Measurements from ENCODE around the gene TMEM59L. TPM values are rescaled to one million over a fixed set of nuclear protein-coding genes. Genes with fewer than 3 reads are reported as not detected.

TMEM59L gene
- total and polyA plus RNA-seq, 4 donors = 0.08 to 0.15 (median 0.08) TPM; not detected in 1

DNA sequence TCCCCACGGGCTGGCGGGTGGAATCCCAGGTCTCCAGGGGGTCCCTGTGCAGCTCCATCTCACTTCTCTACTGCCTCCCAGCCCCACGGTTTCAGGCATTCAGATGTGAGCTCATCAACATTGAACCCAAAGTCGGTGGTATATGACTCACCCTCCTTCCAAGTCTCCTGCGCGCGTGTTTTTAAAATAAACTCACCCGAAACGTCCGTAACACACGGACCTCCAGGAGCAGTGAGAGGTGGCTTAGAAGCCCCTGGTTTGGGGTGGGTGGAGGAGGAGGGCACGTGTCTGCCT lies 56.8 kb downstream of the TMEM59L start:
- no peaks in the 10 kb centered on the region for H3K27me3 ChIP-seq (ENCODE audit: control insufficient read depth in 4 of 4, insufficient read depth in 4 of 4, low read length in 3 of 4)
- TF ChIP-seq RAD21 (IDR thresholded peaks at IDR 0.05) = no peak
- TF ChIP-seq YY1 (IDR thresholded peaks at IDR 0.05) = no peak
- TF ChIP-seq GABPA (IDR thresholded peaks at IDR 0.05 in 1 of 2, conservative IDR thresholded peaks at IDR 0.05 in 1 of 2) = no peak
- TF ChIP-seq NR2F2 (IDR thresholded peaks at IDR 0.05) = no peak
- no peak overlapping the region for H3K27ac ChIP-seq (ENCODE audit: low read depth in 1 of 2, low read length in 2 of 2)
- no peak overlapping the region for H3K4me3 ChIP-seq (ENCODE audit: low read depth in 1 of 3, low read length in 3 of 3)
- no peak for DNase-seq (ENCODE audit: low spot score)
- no peak overlapping the region for H3K9ac ChIP-seq (ENCODE audit: low read depth in 1 of 2, low read length in 2 of 2)
- peaks cover 0 to 23% (median 10%) of the 10 kb centered on the region in 4 donors for H3K36me3 ChIP-seq (ENCODE audit: control insufficient read depth in 4 of 4, insufficient read depth in 3 of 4, low read depth in 1 of 4, low read length in 3 of 4)
- WGBS = 95% methylated on average over 12 of the region's 12 CpGs
- no peaks in the 10 kb centered on the region for H3K9me3 ChIP-seq (ENCODE audit: control insufficient read depth in 4 of 4, low read length in 3 of 4)
- H3K4me1 ChIP-seq (ENCODE audit: control insufficient read depth in 4 of 4, insufficient read depth in 4 of 4, low read length in 3 of 4) = no peaks in the 10 kb centered on the region

DNA sequence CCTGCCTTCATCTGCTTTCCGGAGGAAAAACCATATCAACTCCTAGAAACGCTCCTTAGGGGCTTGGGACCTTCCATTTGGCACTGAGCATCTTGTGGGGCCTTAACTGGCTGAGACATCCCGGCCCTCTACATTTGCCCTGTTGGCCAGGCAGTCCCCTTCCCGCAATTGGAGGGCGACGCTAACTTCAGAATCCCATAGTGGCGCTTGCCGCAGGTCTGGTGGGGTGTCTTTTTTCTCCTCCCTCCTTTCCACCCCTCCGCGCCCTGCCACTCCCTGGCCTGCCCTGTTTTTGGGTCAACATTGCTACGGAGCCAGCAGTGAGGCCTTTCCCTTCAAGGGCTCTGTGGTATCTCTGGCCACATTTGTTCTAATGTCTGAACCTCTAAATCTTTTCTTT lies 57.2 kb downstream of the TMEM59L start:
- no peak for DNase-seq (ENCODE audit: low spot score)
- no peak for TF ChIP-seq RAD21 (IDR thresholded peaks at IDR 0.05)
- Histone ChIP-seq H3K4me1 (ENCODE audit: control insufficient read depth in 4 of 4, insufficient read depth in 4 of 4, low read length in 3 of 4) (no peaks in the 10 kb centered on the region), H3K36me3 (ENCODE audit: control insufficient read depth in 4 of 4, insufficient read depth in 3 of 4, low read depth in 1 of 4, low read length in 3 of 4) (peaks cover 0 to 23% (median 10%) of the 10 kb centered on the region in 4 donors), H3K9me3 (ENCODE audit: control insufficient read depth in 4 of 4, low read length in 3 of 4) (no peaks in the 10 kb centered on the region), H3K4me3 (ENCODE audit: low read depth in 1 of 3, low read length in 3 of 3) (no peak overlapping the region), H3K9ac (ENCODE audit: low read depth in 1 of 2, low read length in 2 of 2) (no peak overlapping the region), H3K27ac (ENCODE audit: low read depth in 1 of 2, low read length in 2 of 2) (no peak overlapping the region), H3K27me3 (ENCODE audit: control insufficient read depth in 4 of 4, insufficient read depth in 4 of 4, low read length in 3 of 4) (no peaks in the 10 kb centered on the region)
- WGBS = 92% methylated on average over 11 of the region's 11 CpGs

DNA sequence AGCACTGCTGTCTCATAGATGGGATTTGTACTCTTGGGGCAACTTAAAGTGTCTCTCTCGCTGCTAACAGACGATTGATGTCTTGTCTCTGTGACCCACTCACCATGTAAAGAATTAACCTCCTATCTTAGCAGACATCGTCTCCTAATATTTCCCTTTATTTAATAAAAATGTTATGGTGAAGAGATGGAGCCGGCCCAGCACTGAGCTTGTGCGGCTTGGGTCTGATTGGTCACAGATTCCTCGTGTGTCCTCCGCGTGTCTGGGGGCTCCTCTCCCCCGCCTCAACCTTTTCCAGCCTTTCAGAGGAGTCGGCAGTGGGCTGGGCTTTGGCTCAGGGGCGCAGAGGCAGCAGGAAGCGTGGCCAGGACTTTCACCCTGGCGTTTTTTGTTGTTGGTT lies 57.6 kb downstream of the TMEM59L start:
- Histone ChIP-seq H3K27me3 (ENCODE audit: control insufficient read depth in 4 of 4, insufficient read depth in 4 of 4, low read length in 3 of 4) (no peaks in the 10 kb centered on the region), H3K27ac (ENCODE audit: low read depth in 1 of 2, low read length in 2 of 2) (no peak overlapping the region), H3K36me3 (ENCODE audit: control insufficient read depth in 4 of 4, insufficient read depth in 3 of 4, low read depth in 1 of 4, low read length in 3 of 4) (peaks cover 0 to 23% (median 10%) of the 10 kb centered on the region in 4 donors), H3K9me3 (ENCODE audit: control insufficient read depth in 4 of 4, low read length in 3 of 4) (no peaks in the 10 kb centered on the region), H3K9ac (ENCODE audit: low read depth in 1 of 2, low read length in 2 of 2) (no peak overlapping the region), H3K4me1 (ENCODE audit: control insufficient read depth in 4 of 4, insufficient read depth in 4 of 4, low read length in 3 of 4) (no peaks in the 10 kb centered on the region), H3K4me3 (ENCODE audit: low read depth in 1 of 3, low read length in 3 of 3) (no peak overlapping the region)
- DNase-seq (ENCODE audit: low spot score) = no peak
- TF ChIP-seq, protein P1, sequence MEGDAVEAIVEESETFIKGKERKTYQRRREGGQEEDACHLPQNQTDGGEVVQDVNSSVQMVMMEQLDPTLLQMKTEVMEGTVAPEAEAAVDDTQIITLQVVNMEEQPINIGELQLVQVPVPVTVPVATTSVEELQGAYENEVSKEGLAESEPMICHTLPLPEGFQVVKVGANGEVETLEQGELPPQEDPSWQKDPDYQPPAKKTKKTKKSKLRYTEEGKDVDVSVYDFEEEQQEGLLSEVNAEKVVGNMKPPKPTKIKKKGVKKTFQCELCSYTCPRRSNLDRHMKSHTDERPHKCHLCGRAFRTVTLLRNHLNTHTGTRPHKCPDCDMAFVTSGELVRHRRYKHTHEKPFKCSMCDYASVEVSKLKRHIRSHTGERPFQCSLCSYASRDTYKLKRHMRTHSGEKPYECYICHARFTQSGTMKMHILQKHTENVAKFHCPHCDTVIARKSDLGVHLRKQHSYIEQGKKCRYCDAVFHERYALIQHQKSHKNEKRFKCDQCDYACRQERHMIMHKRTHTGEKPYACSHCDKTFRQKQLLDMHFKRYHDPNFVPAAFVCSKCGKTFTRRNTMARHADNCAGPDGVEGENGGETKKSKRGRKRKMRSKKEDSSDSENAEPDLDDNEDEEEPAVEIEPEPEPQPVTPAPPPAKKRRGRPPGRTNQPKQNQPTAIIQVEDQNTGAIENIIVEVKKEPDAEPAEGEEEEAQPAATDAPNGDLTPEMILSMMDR (IDR thresholded peaks at IDR 0.05; ENCODE audit: low read depth, low read length, missing input control) = no peak
- TF ChIP-seq HNF4G (IDR thresholded peaks at IDR 0.05) (no peak), RXRA (IDR thresholded peaks at IDR 0.05) (no peak), NR2F2 (IDR thresholded peaks at IDR 0.05) (no peak), FOXA2 (IDR thresholded peaks at IDR 0.05) (no peak), GABPA (IDR thresholded peaks at IDR 0.05 in 1 of 2, conservative IDR thresholded peaks at IDR 0.05 in 1 of 2) (no peak), FOXA1 (IDR thresholded peaks at IDR 0.05) (no peak), TAF1 (conservative IDR thresholded peaks at IDR 0.05) (no peak), HNF4A (conservative IDR thresholded peaks at IDR 0.05) (no peak), JUND (IDR thresholded peaks at IDR 0.05) (no peak), SP1 (IDR thresholded peaks at IDR 0.05) (no peak), EGR1 (IDR thresholded peaks at IDR 0.05; ENCODE audit: low read depth in 2 of 2) (no peak), RAD21 (IDR thresholded peaks at IDR 0.05) (no peak), YY1 (IDR thresholded peaks at IDR 0.05) (no peak)
- TF ChIP-seq, protein P2, sequence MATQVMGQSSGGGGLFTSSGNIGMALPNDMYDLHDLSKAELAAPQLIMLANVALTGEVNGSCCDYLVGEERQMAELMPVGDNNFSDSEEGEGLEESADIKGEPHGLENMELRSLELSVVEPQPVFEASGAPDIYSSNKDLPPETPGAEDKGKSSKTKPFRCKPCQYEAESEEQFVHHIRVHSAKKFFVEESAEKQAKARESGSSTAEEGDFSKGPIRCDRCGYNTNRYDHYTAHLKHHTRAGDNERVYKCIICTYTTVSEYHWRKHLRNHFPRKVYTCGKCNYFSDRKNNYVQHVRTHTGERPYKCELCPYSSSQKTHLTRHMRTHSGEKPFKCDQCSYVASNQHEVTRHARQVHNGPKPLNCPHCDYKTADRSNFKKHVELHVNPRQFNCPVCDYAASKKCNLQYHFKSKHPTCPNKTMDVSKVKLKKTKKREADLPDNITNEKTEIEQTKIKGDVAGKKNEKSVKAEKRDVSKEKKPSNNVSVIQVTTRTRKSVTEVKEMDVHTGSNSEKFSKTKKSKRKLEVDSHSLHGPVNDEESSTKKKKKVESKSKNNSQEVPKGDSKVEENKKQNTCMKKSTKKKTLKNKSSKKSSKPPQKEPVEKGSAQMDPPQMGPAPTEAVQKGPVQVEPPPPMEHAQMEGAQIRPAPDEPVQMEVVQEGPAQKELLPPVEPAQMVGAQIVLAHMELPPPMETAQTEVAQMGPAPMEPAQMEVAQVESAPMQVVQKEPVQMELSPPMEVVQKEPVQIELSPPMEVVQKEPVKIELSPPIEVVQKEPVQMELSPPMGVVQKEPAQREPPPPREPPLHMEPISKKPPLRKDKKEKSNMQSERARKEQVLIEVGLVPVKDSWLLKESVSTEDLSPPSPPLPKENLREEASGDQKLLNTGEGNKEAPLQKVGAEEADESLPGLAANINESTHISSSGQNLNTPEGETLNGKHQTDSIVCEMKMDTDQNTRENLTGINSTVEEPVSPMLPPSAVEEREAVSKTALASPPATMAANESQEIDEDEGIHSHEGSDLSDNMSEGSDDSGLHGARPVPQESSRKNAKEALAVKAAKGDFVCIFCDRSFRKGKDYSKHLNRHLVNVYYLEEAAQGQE (IDR thresholded peaks at IDR 0.05) = no peak
- TF ChIP-seq, protein P3, sequence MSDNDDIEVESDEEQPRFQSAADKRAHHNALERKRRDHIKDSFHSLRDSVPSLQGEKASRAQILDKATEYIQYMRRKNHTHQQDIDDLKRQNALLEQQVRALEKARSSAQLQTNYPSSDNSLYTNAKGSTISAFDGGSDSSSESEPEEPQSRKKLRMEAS (IDR thresholded peaks at IDR 0.05) = no peak
- WGBS = 87% methylated on average over 13 of the region's 13 CpGs
